Measurements from ENCODE around the gene CDK3.

CDK3 gene

GRCh38 chr17:75994802-75995370 is 5.8 kb upstream of the CDK3 start:
- DNase-seq, result no peak

GRCh38 chr17:75995385-75995925 is 5.2 kb upstream of the CDK3 start:
- DNase-seq, result no peak

DNA sequence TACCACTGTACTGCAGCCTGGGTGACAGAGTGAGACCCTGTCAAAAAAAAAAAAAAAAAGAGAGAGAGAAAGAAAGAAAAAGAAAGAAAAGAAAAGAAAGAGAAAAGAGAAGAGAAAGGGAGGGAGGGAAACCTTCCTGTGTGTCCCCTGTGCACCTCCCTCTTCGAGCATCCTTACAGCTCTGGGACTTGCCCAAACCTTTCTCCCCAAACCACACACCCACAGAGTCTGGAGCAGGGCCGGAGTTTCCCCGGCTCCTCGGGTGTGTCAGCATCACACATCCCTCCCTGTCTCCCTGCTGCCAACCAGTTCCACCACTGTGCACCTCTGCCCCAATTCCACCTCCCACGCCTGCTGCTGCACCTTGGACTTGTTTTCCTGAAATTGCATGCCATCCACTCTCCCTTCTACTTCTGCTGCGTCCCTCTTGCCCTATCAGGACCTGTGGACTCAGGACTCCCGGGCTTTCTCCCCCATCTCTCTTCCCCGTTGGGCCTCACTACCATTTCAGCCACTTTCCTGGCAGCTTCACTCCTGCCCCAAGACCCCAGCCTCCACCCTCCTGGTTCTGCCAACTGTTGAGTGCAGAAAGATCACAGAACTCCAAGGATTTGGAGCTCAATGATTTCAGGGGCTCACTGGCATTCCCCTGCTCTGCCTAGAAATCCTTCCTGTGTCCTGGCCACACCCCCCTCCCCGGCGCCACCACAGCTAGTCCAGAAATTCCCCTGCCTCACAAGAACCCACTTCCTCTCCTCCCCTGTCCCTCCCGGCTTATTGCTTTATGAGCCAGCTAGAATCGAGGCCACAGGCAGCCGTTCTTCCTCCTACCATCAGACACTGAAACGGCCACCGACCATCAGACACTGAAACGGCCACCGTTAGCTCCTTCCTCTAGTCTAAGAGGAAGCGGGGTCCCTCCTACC is 3.7 kb upstream of the CDK3 start:
- peak; percentile 66 for DNase-seq

- no peak for DNase-seq
These were observed 2.3 kb upstream of the CDK3 start for GRCh38 chr17:75998327-75998795.

DNA sequence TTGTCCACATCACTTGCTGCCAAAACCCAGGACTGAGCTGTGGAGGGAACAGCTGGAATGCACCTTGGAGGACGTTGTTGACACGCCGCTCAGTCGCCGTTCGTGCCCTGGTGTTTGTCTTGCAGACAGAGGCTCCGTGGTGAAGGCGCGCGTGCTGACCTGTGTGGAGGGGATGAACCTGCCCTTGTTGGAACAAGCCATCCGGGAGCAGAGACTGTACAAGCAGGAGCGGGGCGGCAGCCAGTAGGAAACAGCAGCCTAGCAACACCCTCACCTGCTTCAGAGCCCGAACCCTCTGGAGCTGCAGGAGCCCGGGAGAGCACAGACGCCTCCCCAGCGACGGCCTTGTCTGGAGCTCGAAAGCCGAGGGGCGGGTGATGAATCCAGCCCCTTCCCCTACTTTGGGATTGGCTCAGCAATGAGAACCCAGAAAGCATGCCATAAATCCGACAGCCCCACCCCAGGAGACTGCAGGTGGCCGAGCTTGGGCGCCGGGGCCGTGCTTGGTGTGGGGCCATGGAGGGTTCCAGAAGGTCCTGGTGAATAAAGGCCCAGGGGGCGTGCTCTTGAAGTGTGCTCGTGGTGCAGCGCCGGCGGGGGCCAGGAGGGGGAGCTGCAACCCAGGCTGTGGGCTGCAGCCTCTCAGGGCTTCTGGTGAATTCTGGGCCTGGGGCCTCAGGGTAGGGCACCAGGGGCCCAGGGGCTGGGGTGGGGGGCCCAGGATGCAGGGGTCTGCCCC is 470 bp upstream of the CDK3 start:
- DNase-seq, result peak; percentile 77

DNA sequence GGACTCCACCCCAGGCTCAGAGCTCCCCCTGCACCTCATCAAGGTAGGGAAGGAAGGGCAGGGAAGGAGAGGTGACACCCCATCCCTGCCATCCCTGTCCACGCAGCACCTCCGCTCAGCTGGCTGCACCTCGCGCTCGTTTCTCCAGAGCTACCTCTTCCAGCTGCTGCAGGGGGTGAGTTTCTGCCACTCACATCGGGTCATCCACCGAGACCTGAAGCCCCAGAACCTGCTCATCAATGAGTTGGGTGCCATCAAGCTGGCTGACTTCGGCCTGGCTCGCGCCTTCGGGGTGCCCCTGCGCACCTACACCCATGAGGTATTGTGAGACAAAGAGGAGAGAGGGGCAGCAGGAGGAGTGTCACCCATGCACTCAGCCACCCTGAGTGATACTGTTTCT is 1.4 kb downstream of the CDK3 start:
- DNase-seq, result no peak

DNA sequence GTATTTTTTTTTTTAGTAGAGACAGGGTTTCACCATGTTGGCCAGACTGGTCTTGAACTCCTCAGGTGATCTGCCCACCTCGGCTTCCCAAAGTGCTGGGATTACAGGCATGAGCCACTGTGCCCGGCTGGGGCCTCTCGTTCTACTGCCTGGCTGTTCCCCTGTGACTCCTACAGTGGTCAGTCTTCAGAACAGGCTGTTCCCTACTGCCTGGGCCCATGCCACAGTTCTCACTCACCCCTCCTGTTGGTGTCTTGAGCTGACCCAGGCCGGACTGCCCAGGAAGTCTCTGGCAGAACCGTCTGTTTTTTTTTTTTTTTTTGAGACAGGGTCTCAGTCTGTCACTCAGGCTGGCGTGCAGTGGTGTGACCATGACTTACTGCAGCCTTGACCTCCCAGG is 3.3 kb downstream of the CDK3 start:
- DNase-seq, result no peak

- DNase-seq, result no peak
These were observed 4.2 kb downstream of the CDK3 start for GRCh38 chr17:76004750-76005262.

DNA sequence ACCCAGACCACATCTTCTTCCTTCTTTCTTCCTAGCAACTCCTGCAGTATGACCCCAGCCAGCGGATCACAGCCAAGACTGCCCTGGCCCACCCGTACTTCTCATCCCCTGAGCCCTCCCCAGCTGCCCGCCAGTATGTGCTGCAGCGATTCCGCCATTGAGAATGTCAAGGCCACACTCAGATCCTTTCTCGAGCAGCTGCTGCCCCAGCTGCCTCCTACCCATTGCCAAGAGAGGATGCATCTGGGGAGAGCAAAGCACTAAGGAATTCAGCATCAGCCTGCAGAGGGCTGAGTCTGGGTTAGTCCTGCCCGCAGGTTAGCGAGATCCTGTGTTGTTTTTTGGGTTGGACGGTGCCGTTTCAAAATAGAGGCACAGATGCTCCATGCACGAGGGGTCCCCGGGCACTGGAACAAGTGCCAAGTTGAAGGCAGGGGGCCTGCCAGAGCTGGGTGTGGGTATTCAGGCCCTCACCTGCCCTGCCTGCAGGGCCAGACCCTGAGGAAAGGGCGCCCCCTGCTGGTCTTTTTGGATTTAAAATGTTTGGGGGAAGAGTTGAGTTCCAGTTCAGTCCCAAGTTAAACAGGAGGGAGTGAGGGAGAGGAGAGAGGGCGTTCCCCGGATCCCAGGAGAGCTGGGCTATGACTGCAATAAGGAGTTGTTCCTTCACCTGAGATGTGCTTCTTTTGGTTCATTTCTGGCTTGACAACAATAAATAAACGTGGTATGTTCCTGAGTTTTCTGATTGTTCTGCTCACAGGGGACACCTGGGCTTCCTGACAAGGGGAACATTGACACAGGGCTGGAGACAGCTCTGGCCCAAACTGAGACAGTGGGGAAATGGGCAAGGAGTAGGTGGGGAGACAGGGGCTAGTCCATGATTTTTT is 4.9 kb downstream of the CDK3 start:
- DNase-seq, result peak; percentile 89

DNA sequence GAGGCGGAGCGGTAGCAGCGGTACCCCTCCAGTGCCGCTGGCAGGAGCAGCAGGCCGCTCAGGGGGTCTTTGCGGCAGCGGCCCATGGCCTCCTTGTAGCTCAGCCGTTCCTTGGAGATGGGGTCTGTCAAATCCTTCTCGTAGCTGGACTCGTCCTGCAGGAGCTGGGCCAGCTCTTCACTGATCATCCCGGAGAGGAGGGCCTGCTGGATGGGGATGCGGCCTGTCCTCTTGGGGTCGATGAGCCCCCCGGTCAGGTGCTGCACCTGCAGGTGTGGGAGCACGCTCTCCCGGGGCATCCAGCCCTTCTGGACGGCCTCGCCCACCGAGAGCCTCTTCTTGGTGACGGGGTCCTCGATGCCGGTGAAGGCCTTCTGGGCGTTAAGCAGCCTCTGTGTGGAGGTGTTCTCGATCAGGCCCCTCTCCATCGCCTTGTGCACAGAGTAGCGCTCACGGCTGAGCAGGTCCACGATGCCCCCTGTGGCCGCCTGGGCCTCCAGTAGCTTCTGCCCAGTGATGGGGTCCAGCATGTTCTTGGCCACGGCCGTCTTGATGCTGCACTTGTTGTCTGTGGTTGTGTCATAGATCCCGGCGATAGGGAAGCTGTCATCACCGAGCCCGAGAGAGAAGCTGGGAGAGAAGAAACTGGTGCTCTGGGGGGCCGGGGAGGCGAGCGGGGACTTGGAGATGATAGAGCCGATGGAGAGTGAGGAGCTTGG is 6.6 kb downstream of the CDK3 start:
- DNase-seq, result no peak

DNA sequence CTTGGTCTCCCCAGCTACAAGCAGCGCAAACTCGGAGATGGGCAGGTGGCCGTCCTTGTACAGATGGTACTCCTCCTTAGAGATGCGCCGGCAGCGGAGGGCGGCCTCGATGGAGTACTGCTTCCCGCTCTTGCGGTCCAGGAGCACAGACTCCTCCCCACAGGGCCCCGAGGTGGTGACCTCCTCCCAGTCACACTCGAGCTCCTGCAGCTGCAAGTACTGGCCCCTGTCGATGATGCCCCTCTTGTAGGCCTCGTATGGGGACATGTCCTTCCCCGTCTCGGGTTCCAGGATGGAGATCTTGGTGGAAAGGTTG is 7.2 kb downstream of the CDK3 start:
- DNase-seq, result no peak

GRCh38 chr17:76008208-76008607 is 7.6 kb downstream of the CDK3 start:
- DNase-seq, result no peak

- no peak for DNase-seq
These were observed 8.2 kb downstream of the CDK3 start for GRCh38 chr17:76008630-76009425.

DNA sequence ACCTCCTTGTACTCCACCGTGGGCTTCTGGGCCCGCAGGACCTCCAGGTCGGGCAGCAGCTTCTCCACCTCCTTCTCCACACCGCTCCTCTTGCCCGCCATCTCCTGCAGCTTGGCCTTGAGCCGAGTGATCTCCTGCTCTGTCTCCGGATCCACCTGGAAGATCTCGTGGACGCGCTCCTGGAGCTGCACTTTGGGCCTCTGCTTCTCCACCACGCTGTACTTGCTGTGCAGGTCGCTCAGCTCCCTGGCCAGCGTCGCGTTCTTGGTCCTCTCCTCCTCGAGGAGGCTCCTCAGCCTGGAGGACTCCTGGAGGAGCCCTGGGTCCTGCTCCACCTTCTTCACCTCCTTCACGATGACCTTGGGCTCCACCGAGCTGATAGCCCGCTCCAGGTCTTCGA is 8.8 kb downstream of the CDK3 start:
- no peak for DNase-seq

DNA sequence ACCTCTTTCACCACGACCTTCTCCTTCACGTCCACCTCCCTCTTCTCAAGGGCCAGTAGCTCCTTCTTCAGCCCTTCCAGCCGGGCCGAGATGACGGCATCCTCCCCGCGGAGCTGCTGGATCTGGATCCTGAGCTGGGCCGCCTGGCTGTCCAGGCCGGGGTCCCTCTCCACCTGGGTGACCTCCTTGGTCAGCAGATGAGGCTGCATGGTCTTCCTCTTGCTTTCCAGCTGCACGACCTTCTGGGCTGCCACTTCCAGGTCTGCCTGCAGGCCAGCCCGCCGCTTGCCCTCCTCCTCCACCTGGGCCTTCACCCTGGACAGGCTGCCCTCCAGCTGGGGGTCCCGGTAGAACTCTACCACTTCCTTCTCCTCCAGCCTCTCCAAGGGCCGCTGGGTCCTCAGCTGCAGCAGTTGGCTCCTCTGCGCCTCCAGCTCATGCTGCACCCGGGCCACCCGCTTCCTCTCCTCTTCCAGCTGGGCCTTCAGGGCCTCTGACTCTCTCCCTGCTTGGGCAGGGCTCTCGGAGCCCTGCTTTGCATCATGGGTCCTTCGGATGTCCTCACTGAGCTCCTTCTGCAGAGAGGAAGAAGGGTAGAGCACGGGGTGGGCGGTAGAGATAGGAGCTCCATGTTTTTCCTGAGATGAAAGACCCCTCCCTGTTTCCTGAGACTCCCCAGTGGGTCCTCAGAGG is 9.5 kb downstream of the CDK3 start:
- no peak for DNase-seq

DNA sequence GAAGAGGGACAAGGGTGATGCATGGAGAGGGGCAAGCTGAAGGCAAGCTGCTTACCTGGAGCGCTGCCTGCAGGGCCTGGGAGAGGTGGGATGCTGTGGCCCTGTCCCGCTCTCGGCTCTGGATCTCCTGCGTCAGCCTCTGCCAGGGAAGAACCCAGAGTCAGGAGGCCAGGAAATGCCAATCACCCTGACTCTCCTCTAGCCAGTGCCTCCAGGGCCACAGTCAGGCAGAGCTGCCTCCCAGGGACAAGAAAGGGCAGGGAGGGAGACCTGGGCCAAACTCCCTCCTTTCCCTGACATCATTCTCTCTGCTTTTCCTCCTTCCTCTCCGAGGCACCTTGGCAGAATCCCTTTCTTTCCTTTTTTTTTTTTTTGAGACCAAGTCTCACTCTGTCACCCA is 11.3 kb downstream of the CDK3 start:
- no peak for DNase-seq

GRCh38 chr17:76013377-76013932 is 12.8 kb downstream of the CDK3 start:
- DNase-seq, result no peak

- DNase-seq, result peak; percentile 87
These were observed 13.7 kb downstream of the CDK3 start for GRCh38 chr17:76014100-76014924.

DNA sequence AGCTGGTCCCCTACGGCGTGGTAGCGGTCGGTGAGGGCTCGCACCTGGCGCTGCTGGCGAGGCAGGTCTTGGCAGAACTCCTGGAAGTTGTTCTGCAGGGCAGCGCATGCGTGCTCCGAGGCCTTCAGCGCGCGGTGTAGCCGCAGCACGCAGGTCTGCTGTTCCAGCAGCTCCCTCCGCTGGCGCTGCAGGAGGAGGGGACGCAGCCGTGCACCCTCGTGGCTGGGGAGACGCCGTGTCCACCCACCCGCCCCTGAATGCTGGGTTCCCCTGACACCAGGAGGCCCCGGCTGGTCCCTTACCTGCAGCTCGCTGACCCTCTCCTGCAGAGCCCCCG is 14.2 kb downstream of the CDK3 start:
- DNase-seq, result no peak

All from stimulated activated CD4-positive, alpha-beta T cell treated with anti-CD3 and anti-CD28 coated beads, Interleukin-15, amount 100 ng/mL, for 24 hours (primary cell).